Fibroblast of lung (primary cell): Measurements from ENCODE around the gene PUS7L.

Experiments used
- EZH2 ChIP-seq: IDR thresholded peaks from 2 replicates; pipeline ENCODE4 v1.5.1; 2012; ENCODE audit warnings: low read length, control low read depth, mild to moderate bottlenecking; ENCODE audit errors: missing control alignments
- TF ChIP-seq, protein P1 (sequence below), 2 donors: IDR thresholded peaks in 1 of 2; conservative IDR thresholded peaks in 1 of 2; 1 replicate in 1 of 2; 2 replicates in 1 of 2; pipeline ENCODE4 v1.5.1; 2011 to 2012; ENCODE audit warnings: low read length in 2 of 2, control low read depth in 1 of 2, inconsistent platforms in 1 of 2, low read depth in 1 of 2, mild to moderate bottlenecking in 1 of 2

DNA sequence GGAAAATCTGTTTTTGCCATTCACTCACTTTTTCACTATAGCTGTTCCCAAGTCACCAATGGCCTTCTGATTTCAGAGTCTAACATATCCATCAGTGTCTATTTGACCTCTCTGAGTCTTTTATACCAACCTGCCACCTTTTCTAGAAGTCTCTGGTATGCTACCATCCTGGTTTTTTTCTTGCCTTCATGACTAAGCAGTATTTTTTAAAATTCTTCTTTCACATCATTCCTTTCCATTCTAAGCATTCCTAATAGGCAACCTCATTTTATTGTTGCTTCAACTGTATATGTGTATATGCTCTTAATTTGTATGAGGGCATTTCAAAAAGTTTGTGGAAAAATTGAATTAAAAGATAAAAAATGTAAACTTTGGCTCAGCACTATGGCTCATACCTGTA, 5.2 kb upstream of the PUS7L start:
- no peak for TF ChIP-seq EZH2
- TF ChIP-seq, protein P1, sequence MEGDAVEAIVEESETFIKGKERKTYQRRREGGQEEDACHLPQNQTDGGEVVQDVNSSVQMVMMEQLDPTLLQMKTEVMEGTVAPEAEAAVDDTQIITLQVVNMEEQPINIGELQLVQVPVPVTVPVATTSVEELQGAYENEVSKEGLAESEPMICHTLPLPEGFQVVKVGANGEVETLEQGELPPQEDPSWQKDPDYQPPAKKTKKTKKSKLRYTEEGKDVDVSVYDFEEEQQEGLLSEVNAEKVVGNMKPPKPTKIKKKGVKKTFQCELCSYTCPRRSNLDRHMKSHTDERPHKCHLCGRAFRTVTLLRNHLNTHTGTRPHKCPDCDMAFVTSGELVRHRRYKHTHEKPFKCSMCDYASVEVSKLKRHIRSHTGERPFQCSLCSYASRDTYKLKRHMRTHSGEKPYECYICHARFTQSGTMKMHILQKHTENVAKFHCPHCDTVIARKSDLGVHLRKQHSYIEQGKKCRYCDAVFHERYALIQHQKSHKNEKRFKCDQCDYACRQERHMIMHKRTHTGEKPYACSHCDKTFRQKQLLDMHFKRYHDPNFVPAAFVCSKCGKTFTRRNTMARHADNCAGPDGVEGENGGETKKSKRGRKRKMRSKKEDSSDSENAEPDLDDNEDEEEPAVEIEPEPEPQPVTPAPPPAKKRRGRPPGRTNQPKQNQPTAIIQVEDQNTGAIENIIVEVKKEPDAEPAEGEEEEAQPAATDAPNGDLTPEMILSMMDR (conservative IDR thresholded peaks at IDR 0.05 in 1 of 2, IDR thresholded peaks at IDR 0.05 in 1 of 2; ENCODE audit: low read depth in 1 of 2, low read length in 2 of 2) = no peak
